Measurements from ENCODE around the gene WASF2.

The WASF2 gene

GRCh38 chr1:27372022-27372807, 117.8 kb downstream of the WASF2 start:
- no peak for DNase-seq

- DNase-seq, result no peak
These were observed 120.9 kb downstream of the WASF2 start for GRCh38 chr1:27368869-27369582.

GRCh38 chr1:27367160-27367650, 122.8 kb downstream of the WASF2 start:
- no peak for DNase-seq

- peak; percentile 19 for DNase-seq
These were observed 123.4 kb downstream of the WASF2 start, which contains the start of gene MAP3K6 for GRCh38 chr1:27366411-27367159. Gene MAP3K6, minus strand, starts transcription at chr1:27366961. Its CDS starts 364 bp downstream, at chr1:27366597.

- no peak for DNase-seq
These were observed 123.9 kb downstream of the WASF2 start for GRCh38 chr1:27366113-27366410.

- peak; percentile 59 for DNase-seq
These were observed 124.4 kb downstream of the WASF2 start for GRCh38 chr1:27365372-27366112.

- no peak for DNase-seq
These were observed 125.1 kb downstream of the WASF2 start for GRCh38 chr1:27364696-27365371.

- no peak for DNase-seq
These were observed 125.9 kb downstream of the WASF2 start for GRCh38 chr1:27363766-27364695.

GRCh38 chr1:27361553-27361952, 128.4 kb downstream of the WASF2 start:
- no peak for DNase-seq

GRCh38 chr1:27361044-27361402, 128.9 kb downstream of the WASF2 start:
- no peak for DNase-seq

- no peak for DNase-seq
These were observed 129.6 kb downstream of the WASF2 start for GRCh38 chr1:27360159-27361043.

- DNase-seq, result no peak
These were observed 130.2 kb downstream of the WASF2 start for GRCh38 chr1:27359822-27360158.

- DNase-seq, result no peak
These were observed 131.0 kb downstream of the WASF2 start for GRCh38 chr1:27358928-27359313.

- DNase-seq, result no peak
These were observed 131.7 kb downstream of the WASF2 start for GRCh38 chr1:27358038-27358927.

- DNase-seq, result no peak
These were observed 132.5 kb downstream of the WASF2 start for GRCh38 chr1:27357281-27358037.

- DNase-seq, result no peak
These were observed 133.2 kb downstream of the WASF2 start for GRCh38 chr1:27356619-27357280.

GRCh38 chr1:27356277-27356618, 133.7 kb downstream of the WASF2 start:
- no peak for DNase-seq

GRCh38 chr1:27355683-27356082, 134.3 kb downstream of the WASF2 start:
- DNase-seq, result no peak

Measured in NCI-H2029 treated with DMSO at 0.1 percent for 48 hours (cell line).